A673 (cell line): Measurements from ENCODE around the gene RAB6D. TPM values are rescaled to one million over a fixed set of nuclear protein-coding genes. Genes with fewer than 3 reads are reported as not detected.
A peak's percentile ranks its signal among the peaks of the same experiment; 100 is the strongest.
"Not testable (repeated sequence)": the region's sequence is repeated elsewhere in the genome, so short reads cannot be mapped to it uniquely, and the experiment has no call there.

ENCODE experiments used
- Bru-seq: library from RNA; stranded (reverse); fragments of 400-500 nt; gene quantifications from one replicate; lab custom pipeline; 2021; lab: Mats Ljungman, UMichigan
- BruChase-seq, 2 experiments: library from RNA; stranded (reverse); fragments of 400-500 nt; gene quantifications; one replicate each; lab custom pipeline; 2021; lab: Mats Ljungman, UMichigan
- BruUV-seq: library from RNA; stranded (reverse); fragments of 400-500 nt; replicated peaks from 2 replicates; lab custom pipeline; 2021; lab: Mats Ljungman, UMichigan
- CTCF ChIA-PET: fragments of 300-600 bp; sonication (Branson Sonifier 250); formaldehyde crosslinking; loops from one replicate; lab custom pipeline; 2022; ENCODE audit warnings: antibody characterized with exemption; lab: Charles Lee
- POLR2A ChIA-PET: fragments of 300-600 bp; sonication (Branson Sonifier 250); formaldehyde crosslinking; loops from one replicate; lab custom pipeline; 2022; ENCODE audit warnings: antibody characterized with exemption; ENCODE audit not compliant: low non-redundant PET; lab: Charles Lee
- DNase-seq: peaks from one replicate; pipeline ENCODE4 v3.0.0-alpha.2; 2015; ENCODE audit warnings: low spot score
- H3K27ac ChIP-seq: fragments of 200-600 bp; sonication (generic); 2 replicates; pipeline ENCODE4 v1.5.1; 2016; ENCODE audit warnings: mixed run types, low read depth, mild to moderate bottlenecking, mixed read lengths, antibody characterized with exemption, low read length; ENCODE audit not compliant: poor library complexity, severe bottlenecking
- H3K27me3 ChIP-seq: fragments of 200-600 bp; sonication (generic); replicated peaks from 2 replicates; pipeline ENCODE4 v1.6.1; 2017; ENCODE audit warnings: mixed run types, low read depth, mild to moderate bottlenecking, mixed read lengths, antibody characterized with exemption, low read length; ENCODE audit not compliant: insufficient read depth, poor library complexity
- H3K36me3 ChIP-seq: fragments of 200-600 bp; sonication (generic); 2 replicates; pipeline ENCODE4 v1.6.1; 2016; ENCODE audit warnings: mixed run types, mild to moderate bottlenecking, mixed read lengths, antibody characterized with exemption, low read length; ENCODE audit not compliant: insufficient read depth, poor library complexity, severe bottlenecking
- H3K4me1 ChIP-seq: fragments of 200-600 bp; sonication (generic); 2 replicates; pipeline ENCODE4 v1.6.1; 2017; ENCODE audit warnings: mixed run types, mild to moderate bottlenecking, mixed read lengths, antibody characterized with exemption, low read length; ENCODE audit not compliant: insufficient read depth, poor library complexity, severe bottlenecking
- H3K4me3 ChIP-seq: fragments of 200-600 bp; sonication (generic); 2 replicates; pipeline ENCODE4 v1.5.1; 2016; ENCODE audit warnings: low read depth, mixed run types, mild to moderate bottlenecking, mixed read lengths, low read length; ENCODE audit not compliant: poor library complexity, severe bottlenecking
- H3K9me3 ChIP-seq: fragments of 200-600 bp; sonication (generic); 2 replicates; pipeline ENCODE4 v1.6.1; 2016; ENCODE audit warnings: mixed run types, low read depth, mild to moderate bottlenecking, mixed read lengths, antibody characterized with exemption, low read length; ENCODE audit not compliant: poor library complexity, severe bottlenecking
- EZH2 ChIP-seq: fragments of 200-600 bp; sonication (generic); IDR thresholded peaks from 2 replicates; pipeline ENCODE4 v1.6.1; 2017; ENCODE audit warnings: borderline replicate concordance, low read depth, mild to moderate bottlenecking, mixed read lengths, antibody characterized with exemption, low read length; ENCODE audit not compliant: poor library complexity, severe bottlenecking
- intact Hi-C: fragments of 100-400 bp; cut with micrococcal nuclease; formaldehyde crosslinking; loops from one replicate; pipeline ENCODE4 v1.10.0; 2022; ENCODE audit not compliant: unreplicated experiment
- long read RNA-seq: library from polyadenylated mRNA; stranded (forward); transcript quantifications from one replicate; pipeline ENCODE4 v2.0.0, GENCODE V29; 2022
- total RNA-seq: library from RNA; stranded (reverse); gene quantifications from 2 replicates; pipeline ENCODE4 v1.2.3, GENCODE V29; 2021
- TF ChIP-seq, protein P1 (sequence below): fragments of 300-800, 200-600 bp; sonication (generic); conservative IDR thresholded peaks from 2 replicates; pipeline ENCODE4 v1.5.1; 2017; ENCODE audit warnings: low read depth, mild to moderate bottlenecking, antibody characterized with exemption, low read length, moderate library complexity, mixed read lengths

Gene RAB6D
- total RNA-seq (not detected in 2 replicates), Bru-seq, nascent RNA (not detected), BruChase-seq, experiment 1, labeled RNA remaining after a 2-hour chase (percentile 15 among the genes with signal in this experiment), BruChase-seq, experiment 2, labeled RNA remaining after a 6-hour chase (percentile 15 among the genes with signal in this experiment)
- long read RNA-seq = 0 reads

DNA sequence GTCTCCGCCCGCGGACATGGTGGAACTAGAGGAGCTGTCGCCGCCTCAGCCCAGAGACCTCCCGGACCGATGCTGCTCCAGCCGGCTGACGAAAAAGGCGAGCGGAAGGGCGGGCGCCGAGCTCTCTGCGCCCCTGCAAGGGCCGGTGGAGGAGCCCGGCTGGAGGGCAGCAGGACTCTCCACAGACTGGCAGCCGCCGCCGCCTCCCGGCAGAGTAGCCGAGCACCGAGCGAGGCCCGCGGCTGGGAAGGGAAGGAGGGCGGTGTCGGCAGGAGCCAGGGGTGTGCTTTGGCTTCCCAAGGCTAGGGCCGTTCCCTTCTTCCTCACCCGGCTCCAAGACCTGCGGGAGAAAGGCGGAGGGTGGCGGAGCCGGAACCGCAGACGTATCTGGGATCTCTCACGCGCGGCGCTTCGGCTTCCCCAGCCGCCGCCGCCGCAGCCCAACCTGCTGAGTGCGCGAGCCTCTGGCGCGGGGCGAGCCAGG, at the start of gene RAB6D:
RAB6D (minus strand) TSS at position 466 of the 484 bp plus-strand sequence; CDS start at position 18, 448 bp downstream.
- H3K27ac ChIP-seq, CTCF ChIA-PET, intact Hi-C loops, H3K9me3 ChIP-seq, H3K36me3 ChIP-seq, BruUV-seq, DNase-seq, POLR2A ChIA-PET, H3K4me1 ChIP-seq: not testable (repeated sequence)
- Histone ChIP-seq H3K27me3 (peaks cover 57% of the 10 kb centered on the region), H3K4me3 (peak within 1 kb of the TSS; percentile 19)

DNA sequence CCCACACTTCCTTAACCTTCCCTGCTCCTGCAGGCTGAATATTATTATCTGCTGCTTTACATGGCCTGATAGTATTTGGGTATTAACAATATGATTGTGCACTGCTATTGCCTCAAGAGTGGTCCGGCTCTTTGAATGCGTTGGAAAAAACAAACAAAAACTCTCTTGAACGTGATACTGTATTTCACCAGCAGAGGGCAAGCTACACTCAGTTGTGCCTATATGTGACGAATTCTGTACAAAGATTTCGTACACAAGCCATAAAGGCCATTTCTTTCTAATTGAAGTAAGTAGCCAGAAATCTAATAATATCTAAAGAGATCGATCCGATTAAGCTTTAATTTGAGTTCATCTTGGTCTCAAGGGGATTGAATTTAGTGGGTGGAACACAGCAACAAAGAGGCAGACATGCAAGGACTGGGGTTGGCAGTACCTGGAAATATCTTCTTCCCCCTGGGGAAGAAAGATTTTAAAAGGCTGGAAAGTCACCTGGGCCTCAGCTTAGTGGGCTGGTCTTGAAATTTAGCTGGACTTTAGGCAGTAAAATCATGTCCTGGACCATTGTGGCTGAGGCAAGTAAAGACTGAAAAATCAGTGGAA, 49.3 kb upstream of the RAB6D start:
- H3K4me1 ChIP-seq = no peaks in the 10 kb centered on the region
- DNase-seq = peak; percentile 69
- intact Hi-C loops = loop anchor here (5.0 kb wide), 2 partner anchors 259 to 389 kb away; no protein-coding TSS in a partner anchor
- H3K27me3 ChIP-seq = peaks cover 64% of the 10 kb centered on the region
- ChIA-PET POLR2A (no interaction called here), CTCF (interaction anchor here (0.7 to 1.2 kb wide), 3 partner anchors 80 to 259 kb away, joined by 3 to 5 read pairs (median 5); no protein-coding TSS in a partner anchor)
- H3K9me3 ChIP-seq = no peaks in the 10 kb centered on the region
- H3K4me3 ChIP-seq = no peak overlapping the region
- no peak overlapping the region for H3K27ac ChIP-seq
- no peaks in the 10 kb centered on the region for H3K36me3 ChIP-seq
- TF ChIP-seq EZH2 = no peak
- TF ChIP-seq, protein P1, sequence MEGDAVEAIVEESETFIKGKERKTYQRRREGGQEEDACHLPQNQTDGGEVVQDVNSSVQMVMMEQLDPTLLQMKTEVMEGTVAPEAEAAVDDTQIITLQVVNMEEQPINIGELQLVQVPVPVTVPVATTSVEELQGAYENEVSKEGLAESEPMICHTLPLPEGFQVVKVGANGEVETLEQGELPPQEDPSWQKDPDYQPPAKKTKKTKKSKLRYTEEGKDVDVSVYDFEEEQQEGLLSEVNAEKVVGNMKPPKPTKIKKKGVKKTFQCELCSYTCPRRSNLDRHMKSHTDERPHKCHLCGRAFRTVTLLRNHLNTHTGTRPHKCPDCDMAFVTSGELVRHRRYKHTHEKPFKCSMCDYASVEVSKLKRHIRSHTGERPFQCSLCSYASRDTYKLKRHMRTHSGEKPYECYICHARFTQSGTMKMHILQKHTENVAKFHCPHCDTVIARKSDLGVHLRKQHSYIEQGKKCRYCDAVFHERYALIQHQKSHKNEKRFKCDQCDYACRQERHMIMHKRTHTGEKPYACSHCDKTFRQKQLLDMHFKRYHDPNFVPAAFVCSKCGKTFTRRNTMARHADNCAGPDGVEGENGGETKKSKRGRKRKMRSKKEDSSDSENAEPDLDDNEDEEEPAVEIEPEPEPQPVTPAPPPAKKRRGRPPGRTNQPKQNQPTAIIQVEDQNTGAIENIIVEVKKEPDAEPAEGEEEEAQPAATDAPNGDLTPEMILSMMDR = peak; percentile 82
- no TSS peak for BruUV-seq

DNA sequence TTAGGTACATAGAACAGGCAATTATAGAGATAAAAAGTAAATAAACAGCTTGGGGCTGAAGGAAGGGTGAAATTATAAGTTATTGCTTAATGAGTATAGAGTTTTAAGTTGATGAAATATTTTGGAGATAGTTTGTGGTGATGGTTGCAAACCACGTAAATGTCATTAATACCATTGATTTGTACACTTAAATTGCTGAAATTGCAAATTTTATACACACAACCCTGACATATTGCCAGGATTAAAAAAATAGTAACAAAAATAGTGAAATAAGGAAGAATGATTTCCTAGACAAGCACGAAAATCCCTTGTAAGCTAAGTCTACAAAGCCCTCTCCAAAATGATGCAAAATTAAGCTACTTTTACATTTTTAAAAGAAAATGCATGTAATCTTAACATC, 46.2 kb upstream of the RAB6D start:
- BruUV-seq = no TSS peak
- Histone ChIP-seq H3K27me3 (peaks cover 67% of the 10 kb centered on the region), H3K4me3 (no peak overlapping the region), H3K27ac (no peak overlapping the region), H3K4me1 (no peaks in the 10 kb centered on the region), H3K9me3 (no peaks in the 10 kb centered on the region), H3K36me3 (no peaks in the 10 kb centered on the region)
- intact Hi-C loops = loop anchor here (5.0 kb wide), 2 partner anchors 262 to 392 kb away; no protein-coding TSS in a partner anchor
- ChIA-PET POLR2A (no interaction called here), CTCF (no interaction called here)
- TF ChIP-seq, protein P1 = no peak
- no peak for TF ChIP-seq EZH2
- no peak for DNase-seq
